ENCODE data around the gene NXPH3.

- TF ChIP-seq GATA2 (IDR thresholded peaks at IDR 0.05; ENCODE audit: low read depth, low read length), result no peak
- TF ChIP-seq GATA3 (IDR thresholded peaks at IDR 0.05; ENCODE audit: low read depth, low read length), result no peak
Observed at GRCh38 chr17:49597436-49597835, 21.8 kb downstream of the NXPH3 start.

All from SH-SY5Y (cell line).